OCI-LY1 (cell line): ENCODE results near the gene GARIN5A.

ENCODE experiments used
- CTCF ChIP-seq: fragments of 200-600 bp; sonication (generic), shearing (Covaris generic); IDR thresholded peaks from 2 replicates; pipeline ENCODE4 v1.5.1; 2017; ENCODE audit warnings: mild to moderate bottlenecking, antibody characterized with exemption, low read length, moderate library complexity, mixed read lengths
- EZH2 ChIP-seq: fragments of 200-600 bp; sonication (generic), shearing (Covaris generic); IDR thresholded peaks from 2 replicates; pipeline ENCODE4 v1.8.0; 2017; ENCODE audit warnings: borderline replicate concordance, mixed run types, mild to moderate bottlenecking, antibody characterized with exemption, low read length, moderate library complexity, mixed read lengths

- TF ChIP-seq CTCF, result no peak
- TF ChIP-seq EZH2, result no peak
These were observed 30.7 kb upstream of the GARIN5A start for GRCh38 chr19:50507376-50507775.
